Stimulated activated CD4-positive, alpha-beta T cell treated with anti-CD3 and anti-CD28 coated beads, Interleukin-4, amount 100 ng/mL, for 1 hour (primary cell): ENCODE data around the gene TYRP1.

Experiments used
- DNase-seq: peaks from one replicate; pipeline ENCODE4 v3.0.0-alpha.2; 2020

Gene TYRP1

GRCh38 chr9:12739014-12739652 lies 45.9 kb downstream of the TYRP1 start:
- DNase-seq = no peak

- DNase-seq = no peak
Observed at GRCh38 chr9:12740845-12741244, 47.7 kb downstream of the TYRP1 start.

GRCh38 chr9:12748016-12748415 lies 54.8 kb downstream of the TYRP1 start:
- no peak for DNase-seq

GRCh38 chr9:12748954-12749353 lies 55.8 kb downstream of the TYRP1 start:
- no peak for DNase-seq

GRCh38 chr9:12753931-12754330 lies 60.7 kb downstream of the TYRP1 start:
- DNase-seq = no peak

- no peak for DNase-seq
Observed at GRCh38 chr9:12759761-12760160, 66.6 kb downstream of the TYRP1 start.
